D341Med (cell line): ENCODE data around the gene ZC3H12C.
A peak's percentile ranks its signal among the peaks of the same experiment; 100 is the strongest.
"Not testable (repeated sequence)": the region's sequence is repeated elsewhere in the genome, so short reads cannot be mapped to it uniquely, and the experiment has no call there.

Experiments
- DNase-seq: peaks from one replicate; pipeline ENCODE4 v3.0.0; 2012; ENCODE audit warnings: low spot score

Gene ZC3H12C

DNA sequence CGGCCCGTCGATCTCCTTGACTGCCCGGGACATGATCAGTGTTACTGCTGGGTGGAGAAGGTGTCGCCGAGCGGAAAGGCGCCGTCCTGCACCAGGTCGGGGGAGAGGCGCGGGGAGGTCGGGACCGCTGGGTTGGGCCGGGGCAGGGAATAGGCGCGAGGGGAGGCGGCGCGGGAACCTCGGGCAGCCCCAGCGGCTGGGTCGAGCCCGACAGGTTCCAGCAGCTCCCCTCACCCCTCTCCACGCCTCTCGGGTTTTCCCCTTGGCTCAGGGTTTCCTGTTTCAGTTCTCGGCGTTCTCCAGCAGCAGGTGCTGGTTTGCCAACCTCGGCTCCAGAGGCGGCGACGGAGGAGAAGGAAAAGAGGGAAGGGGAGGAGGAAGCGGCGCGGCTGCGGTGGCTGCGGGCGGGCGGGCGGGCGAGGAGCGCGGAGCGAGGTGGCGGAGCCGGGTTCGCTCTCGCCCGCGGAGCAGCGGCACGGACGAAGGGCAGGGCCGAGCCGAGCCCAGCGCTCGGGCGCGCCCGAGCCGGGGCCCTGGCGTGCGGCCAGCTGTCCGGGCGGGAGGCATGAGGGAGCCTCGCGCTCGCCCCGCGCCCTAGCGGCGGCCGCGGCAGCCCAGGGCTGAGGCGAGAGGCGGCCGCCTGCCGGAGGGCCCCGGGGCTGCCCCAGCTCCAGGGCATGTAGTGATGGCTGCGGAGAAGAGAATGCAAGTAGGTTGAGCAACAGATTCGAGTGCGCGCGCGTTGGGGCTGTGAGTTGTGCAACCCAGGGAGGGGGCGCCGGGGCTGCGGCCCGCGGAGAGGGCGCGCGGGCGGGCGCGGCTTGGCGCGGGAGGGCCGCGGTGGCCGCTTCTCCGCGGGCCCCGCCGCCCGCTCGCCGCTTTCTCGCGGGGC, at the start of gene ZC3H12C:
Gene ZC3H12C, plus strand, starts transcription at position 878 of the 892 bp plus-strand sequence. CDS start 20 bp downstream, outside the sequence.
- DNase-seq = peak; percentile 88

- no peak for DNase-seq
Measured at GRCh38 chr11:110044226-110044968, 48.8 kb upstream of the ZC3H12C start.

- DNase-seq = no peak
Measured at GRCh38 chr11:110046775-110047380, 46.3 kb upstream of the ZC3H12C start.

DNA sequence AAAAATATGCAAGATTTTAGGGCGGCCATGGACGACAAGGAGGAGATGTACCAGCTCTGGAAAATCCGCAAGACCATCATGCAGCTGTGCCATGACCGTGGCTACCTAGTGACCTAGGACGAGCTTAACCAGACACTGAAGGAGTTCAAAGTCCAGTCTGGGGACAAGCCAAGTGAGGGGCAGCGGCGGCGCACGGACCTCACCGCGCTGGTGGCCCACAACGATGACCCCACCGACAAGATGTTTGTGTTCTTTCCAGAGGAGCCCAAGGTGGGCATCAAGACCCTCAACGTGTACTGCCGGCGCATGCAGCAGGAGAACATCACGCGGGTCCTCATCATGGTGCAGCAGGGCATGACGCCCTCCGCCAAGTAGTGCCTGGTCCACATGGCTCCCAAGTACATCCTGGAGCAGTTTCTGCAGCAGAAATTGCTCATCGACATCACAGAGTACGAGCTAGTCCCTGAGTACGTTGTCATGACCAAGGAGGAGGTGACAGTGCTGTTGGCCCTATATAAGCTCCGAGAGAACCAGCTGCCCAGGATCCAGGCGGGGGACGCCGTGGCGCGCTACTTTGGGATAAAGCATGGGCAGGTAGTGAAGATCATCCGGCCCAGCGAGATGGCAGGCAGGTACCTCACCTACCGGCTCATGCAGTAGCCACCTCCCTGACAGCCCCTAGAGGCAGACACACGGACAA, 43.5 kb upstream of the ZC3H12C start:
- no peak for DNase-seq

DNA sequence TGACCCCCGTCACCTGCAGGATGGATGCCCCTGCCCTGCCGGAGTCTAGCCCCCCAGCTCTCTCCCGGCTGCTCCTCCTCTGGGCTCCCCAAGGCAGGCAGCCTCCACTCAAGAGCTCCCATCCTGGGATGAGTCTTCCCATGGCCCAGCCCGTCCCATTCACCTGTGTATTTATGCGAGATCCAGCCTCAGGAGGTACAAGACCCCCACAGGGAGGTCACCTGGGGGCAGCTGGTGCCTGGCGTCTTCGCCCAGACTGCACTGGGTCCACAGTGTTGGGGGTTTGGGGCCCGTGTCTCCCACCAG, 43.0 kb upstream of the ZC3H12C start:
- DNase-seq = no peak

DNA sequence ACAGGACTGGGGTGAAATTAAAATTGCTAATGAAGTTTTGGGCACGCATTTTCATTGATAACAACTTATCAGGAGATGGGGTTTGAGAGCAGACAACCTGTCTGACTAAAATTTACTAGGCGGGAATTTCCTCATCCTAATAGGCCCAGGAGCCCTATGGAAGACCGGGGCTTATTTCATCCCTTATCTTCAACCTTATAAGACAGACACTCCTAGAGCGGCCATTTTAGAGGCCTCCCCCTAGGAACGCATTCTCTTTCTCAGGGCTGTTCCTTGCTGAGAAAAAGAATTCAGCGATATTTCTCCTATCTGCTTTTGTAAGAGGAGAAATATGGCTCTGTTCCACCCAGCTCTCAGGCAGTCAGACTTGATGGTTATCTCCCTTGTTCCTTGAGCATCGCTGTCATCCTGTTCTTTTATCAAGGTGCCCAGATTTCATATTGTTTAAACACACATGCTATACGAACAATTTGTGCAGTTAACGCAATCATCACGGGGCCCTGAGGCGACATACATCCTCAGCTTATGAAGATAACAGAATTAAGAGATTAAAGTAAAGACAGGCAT, 39.3 kb upstream of the ZC3H12C start:
- no peak for DNase-seq

DNA sequence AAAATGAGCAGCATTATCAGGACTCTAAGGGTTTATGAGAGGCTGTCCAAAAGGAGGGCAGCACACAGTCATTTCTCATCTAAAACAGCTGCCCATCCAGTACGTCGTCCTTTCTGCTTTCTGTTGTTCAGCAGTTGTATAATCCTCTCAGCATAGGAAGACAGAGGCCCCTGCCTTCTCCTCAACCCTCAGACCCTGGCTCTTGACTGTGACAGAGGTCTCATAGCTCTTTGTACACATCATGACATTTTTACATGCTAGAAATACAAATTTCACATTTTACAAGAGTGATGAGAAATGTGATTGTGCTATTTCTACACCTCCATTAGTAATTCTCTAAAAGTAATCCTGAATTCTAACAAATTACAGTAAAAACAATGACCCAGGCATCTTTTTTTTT, 36.2 kb upstream of the ZC3H12C start:
- no peak for DNase-seq

GRCh38 chr11:110059706-110060463, 33.3 kb upstream of the ZC3H12C start:
- no peak for DNase-seq

DNA sequence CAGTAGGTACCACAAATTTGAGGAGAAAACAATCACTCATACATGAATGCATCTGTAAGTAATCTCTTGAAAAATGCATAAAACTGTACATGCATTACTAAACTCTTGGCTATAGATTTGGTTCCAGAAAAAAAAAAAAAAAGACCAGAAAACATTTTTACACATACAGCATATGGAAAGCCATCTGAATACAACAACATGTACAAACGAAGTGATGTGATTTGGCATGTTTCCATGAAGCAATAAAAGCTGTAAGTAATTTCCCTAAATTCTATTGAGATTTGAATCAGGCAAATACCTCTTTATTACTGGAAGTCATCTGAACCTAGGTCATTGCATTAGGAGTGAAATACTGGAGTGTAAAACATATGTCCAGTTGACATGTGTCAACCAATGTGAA, 31.9 kb upstream of the ZC3H12C start:
- no peak for DNase-seq

DNA sequence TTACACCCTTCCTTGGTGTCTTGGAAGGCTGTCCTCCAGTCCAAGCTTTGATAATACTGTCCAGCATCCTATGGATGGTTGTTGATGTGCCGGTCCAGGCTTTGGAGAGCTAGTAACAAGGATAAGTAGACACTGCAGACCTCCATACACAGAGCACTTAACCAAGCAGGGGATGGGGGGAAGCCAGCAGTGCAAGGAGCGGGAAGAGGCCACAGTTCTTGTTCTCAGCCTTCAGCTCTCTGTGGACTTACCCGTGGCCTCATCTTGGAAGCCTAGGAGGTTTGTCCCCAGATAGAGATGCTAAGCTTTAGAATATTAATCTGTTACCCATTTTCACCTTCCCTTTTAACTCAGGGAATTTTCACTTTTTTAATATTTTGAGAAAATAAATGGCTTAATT, 30.9 kb upstream of the ZC3H12C start:
- DNase-seq = no peak

DNA sequence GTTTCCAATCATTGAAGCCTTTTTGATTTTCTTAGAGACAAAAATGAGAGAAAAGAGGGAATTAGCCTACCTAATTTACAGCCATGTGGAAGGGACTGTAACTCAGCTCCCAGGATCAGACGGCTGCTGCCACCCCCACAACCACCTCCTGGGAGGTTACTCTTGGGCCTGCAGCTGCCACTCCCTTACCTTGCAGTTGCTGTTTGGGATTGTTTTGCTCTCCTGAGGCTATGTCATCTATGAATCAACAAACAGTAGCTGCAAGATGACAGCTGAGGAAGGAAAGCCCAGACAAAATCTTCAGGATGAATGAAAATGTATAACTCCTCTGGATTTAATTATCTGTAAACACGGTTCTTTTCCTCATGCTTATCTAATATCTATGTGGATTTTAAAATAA, 28.0 kb upstream of the ZC3H12C start:
- no peak for DNase-seq

GRCh38 chr11:110068001-110068400, 25.2 kb upstream of the ZC3H12C start:
- DNase-seq = not testable (repeated sequence)

- DNase-seq = no peak
Measured at GRCh38 chr11:110069158-110069737, 23.9 kb upstream of the ZC3H12C start.

DNA sequence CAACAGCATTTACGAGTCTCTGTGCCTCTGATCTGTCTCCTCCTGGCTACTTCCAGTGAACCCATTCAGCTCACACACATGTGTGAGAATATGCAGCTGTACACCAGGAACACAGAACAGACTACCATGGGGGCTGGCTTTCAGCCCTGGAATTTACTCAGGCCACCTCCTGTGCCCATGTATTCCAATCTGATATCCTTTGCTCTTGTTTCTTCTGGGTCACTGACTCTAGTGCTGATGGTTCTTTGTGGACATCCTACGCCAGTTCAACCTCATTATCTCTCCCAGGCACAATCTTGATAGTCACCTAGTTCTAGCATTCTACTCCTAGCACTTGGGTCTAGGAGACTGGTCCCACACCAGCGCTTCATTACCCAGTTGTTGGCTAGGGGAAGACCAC, 23.0 kb upstream of the ZC3H12C start:
- DNase-seq = no peak

DNA sequence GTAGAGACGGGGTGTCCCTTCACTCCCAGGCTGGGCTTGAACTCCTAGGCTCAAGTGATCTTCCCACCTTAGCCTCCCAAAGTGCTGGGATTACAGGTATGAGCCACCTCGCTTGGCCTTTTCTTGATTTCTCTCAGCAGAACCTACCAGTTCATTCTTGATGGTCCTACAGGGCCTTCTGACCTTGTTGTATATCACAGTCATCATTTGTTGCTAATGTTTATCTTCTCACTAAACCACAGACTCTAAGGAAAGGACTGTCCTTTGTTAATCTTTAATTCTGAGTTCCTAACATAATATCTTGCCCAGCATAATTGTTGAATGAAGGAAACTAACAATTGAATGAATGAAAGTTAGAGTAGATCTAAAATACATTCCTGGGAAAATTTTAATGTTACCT, 22.0 kb upstream of the ZC3H12C start:
- no peak for DNase-seq

- DNase-seq = no peak
Measured at GRCh38 chr11:110072930-110073329, 20.3 kb upstream of the ZC3H12C start.

DNA sequence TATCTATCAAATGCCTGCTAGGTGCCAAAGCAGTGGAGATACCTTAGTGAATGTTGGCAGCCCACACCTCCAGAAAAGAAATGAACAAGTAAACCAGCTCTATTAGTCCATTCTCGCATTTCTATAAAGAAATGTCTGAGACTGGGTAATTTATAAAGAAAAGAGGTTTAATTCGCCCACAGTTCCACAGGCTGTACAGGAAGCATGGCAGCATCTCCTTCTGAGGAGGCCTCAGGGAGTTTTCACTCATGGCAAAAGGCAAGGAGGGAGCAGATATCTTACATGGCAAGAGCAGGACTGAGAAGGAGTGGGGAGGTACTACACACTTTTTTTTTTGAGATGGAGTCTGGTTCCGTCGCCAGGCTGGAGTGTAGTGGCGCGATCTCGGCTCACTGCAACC, 18.7 kb upstream of the ZC3H12C start:
- DNase-seq = no peak

DNA sequence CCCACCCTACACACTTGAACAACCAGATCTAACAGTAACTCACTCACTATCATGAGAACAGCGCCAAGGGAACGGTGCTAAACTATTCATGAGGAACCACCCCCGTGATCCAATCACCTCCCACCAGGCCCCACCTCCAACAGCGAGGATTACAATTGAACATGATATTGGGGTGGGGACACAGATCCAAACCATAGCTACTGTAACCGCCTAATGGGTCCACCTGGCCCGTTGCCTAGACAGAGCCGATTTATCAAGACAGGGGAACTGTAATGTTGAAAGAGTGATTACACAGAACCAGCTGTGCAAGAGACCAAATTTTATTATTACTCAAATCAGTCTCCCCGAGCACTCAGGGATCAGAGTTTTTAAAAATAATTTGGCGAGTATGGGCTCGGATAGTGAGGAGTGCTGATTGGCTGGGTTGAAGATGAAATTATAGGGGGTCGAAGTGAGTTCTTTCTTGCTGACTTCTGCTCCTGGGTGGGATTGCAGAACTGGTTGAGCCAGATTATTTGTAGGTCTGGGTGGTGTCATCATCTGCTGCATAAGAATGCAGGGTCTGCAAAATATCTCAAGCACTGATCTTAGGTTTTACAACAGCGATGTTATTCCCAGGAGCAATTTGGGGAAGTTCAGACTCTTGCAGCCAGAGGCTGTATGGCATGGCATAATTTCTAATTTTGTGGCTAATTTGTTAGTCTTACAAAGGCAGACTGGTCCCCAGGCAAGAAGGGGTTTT, 17.9 kb upstream of the ZC3H12C start:
- DNase-seq = no peak

GRCh38 chr11:110075847-110076208, 17.4 kb upstream of the ZC3H12C start:
- no peak for DNase-seq

DNA sequence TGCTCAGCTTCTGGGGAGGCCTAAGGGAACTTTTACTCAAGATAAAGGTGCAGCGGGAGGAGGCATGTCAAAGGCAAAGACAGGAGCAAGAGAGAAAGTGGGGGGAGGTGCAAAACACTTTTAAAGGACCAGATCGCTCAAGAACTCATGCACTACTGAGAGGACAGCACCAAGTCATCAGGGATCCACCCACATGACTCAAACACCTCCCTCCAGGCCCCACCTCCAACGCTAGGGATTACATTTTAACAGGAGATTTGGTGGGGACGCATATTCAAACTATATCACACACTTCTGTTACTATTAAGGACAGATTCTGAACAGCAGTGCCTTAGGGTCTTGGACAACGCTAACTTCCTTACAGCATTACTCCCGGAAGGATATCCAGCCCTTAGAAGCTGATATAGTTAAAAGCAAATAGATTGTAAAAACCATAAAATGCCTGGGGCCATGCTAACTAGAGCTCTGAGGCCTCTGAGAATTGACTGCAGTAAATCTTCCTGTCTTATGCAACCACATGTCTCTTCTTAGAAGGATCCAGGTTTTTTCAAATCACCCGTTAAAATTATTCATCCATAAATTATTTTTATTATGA, 16.7 kb upstream of the ZC3H12C start:
- DNase-seq = no peak
